Measurements from ENCODE around the gene ZDHHC14.

GRCh38 chr6:157530724-157531168 is 149.8 kb downstream of the ZDHHC14 start:
- no peak for TF ChIP-seq CTCF (conservative IDR thresholded peaks at IDR 0.05; ENCODE audit: low read depth in 2 of 2)
- no peak for TF ChIP-seq EZH2phosphoT487 (IDR thresholded peaks at IDR 0.05; ENCODE audit: unreplicated experiment)
- no peak for TF ChIP-seq ZNF331 (CRISPR knock-in tag; IDR thresholded peaks at IDR 0.05; ENCODE audit: low read depth)
